Kidney (tissue), 14 donors: ENCODE results near the gene TMEM120B. TPM values are rescaled to one million over a fixed set of nuclear protein-coding genes. Genes with fewer than 3 reads are reported as not detected.

Experiments used
- DNase-seq, 5 donors: peaks; one replicate each; pipeline ENCODE4 v3.0.0-alpha.2; 2013 to 2020
- FAIRE-seq: peaks from 2 replicates; lab custom pipeline; 2012; peaks lifted over from hg19 to GRCh38; lab: Jason Lieb, UNC
- H3K27ac ChIP-seq, 2 donors: one replicate each; pipeline ENCODE4 v1.7.0; 2013; ENCODE audit warnings: low read depth in 2 of 2, low read length in 2 of 2, inconsistent platforms in 1 of 2
- H3K27me3 ChIP-seq: one replicate; pipeline ENCODE4 v1.7.1; 2013; ENCODE audit warnings: low read length, inconsistent platforms; ENCODE audit not compliant: control insufficient read depth, insufficient read depth
- H3K36me3 ChIP-seq, 3 donors: one replicate each; pipeline versions ENCODE4 v1.7.0 to v1.7.1; 2013; ENCODE audit warnings: low read length in 3 of 3, control low read depth in 1 of 3, inconsistent platforms in 1 of 3; ENCODE audit not compliant: insufficient read depth in 3 of 3, control insufficient read depth in 2 of 3
- H3K4me1 ChIP-seq, 3 donors: one replicate each; pipeline versions ENCODE4 v1.7.0 to v1.7.1; 2013; ENCODE audit warnings: low read length in 3 of 3, inconsistent platforms in 1 of 3, low read depth in 1 of 3; ENCODE audit not compliant: control insufficient read depth in 2 of 3, insufficient read depth in 2 of 3
- H3K4me3 ChIP-seq, 3 donors: one replicate each; pipeline versions ENCODE4 v1.7.0 to v1.8.1; 2013; ENCODE audit warnings: low read length in 3 of 3, control low read depth in 1 of 3, inconsistent platforms in 1 of 3
- H3K9ac ChIP-seq, 3 donors: one replicate each; pipeline versions ENCODE4 v1.7.0 to v1.7.1; 2013; ENCODE audit warnings: low read length in 3 of 3, control low read depth in 1 of 3, inconsistent platforms in 1 of 3
- H3K9me3 ChIP-seq, 3 donors: one replicate each; pipeline versions ENCODE4 v1.7.0 to v1.7.1; 2013; ENCODE audit warnings: low read length in 3 of 3, control low read depth in 1 of 3, inconsistent platforms in 1 of 3; ENCODE audit not compliant: control insufficient read depth in 2 of 3, insufficient read depth in 1 of 3
- intact Hi-C: fragments of 100-400 bp; cut with DNase I; formaldehyde crosslinking; loops from one replicate; pipeline ENCODE4 v1.11.1; 2022
- polyA plus RNA-seq: library from polyadenylated mRNA; stranded (reverse); fragments of 350-450 nt; fragmentation: Illumina TruSeq; extraction: RNeasy Lipid Tissue Mini Kit (QIAGEN cat#74804); gene quantifications from one replicate; pipeline ENCODE4 v1.2.3, GENCODE V29; 2014; ENCODE audit warnings: low read depth, low replicate concordance; ENCODE audit not compliant: insufficient read depth
- total RNA-seq: library from RNA; stranded (reverse); fragmentation: NEBNext Ultra II Directional; extraction: Animal tissue kit (Norgen Biotek cat#: 25700); gene quantifications from one replicate; pipeline ENCODE4 v1.2.1, GENCODE V29; 2021
- TF ChIP-seq, protein P1 (sequence below): IDR thresholded peaks from 3 replicates; pipeline ENCODE4 v1.5.1; 2012; ENCODE audit warnings: mild to moderate bottlenecking, moderate library complexity, borderline replicate concordance; ENCODE audit not compliant: insufficient read depth; ENCODE audit errors: extremely low read depth
- donor health status: control.
- donor health status: control.
- donor health status: control.
- donor health status: control.
- donor health status: control.
- donor health status: DM: yes; HTN: yes; CAD: no.
- donor health status: Normal renal cell carcinoma (clear cell type).

TMEM120B gene
- total and polyA plus RNA-seq, 2 donors from 2014 or later: 9.0 to 14.2 TPM

DNA sequence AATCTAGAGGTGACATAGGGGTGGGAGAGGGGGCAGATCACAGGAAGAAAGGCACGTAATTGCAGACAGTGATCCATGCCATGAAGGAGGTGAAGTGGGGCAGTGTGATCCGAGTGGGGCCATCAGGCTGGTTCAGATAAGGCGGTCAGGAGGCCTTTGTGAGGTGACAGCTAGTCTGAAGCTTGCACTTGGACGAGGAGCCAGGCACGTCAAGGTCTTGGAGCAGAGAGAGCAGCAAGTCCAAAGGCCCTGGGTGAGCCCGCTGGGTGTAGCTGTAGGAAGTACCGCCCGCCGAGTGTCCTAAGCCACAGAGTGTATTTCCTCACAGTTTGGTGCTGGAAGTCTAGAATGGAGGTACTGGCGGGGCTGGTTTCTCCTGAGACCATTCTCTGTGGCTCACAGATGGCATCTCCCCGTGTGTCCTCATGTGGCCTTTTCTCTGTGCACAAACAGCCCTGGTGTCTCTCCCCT lies 57.3 kb downstream of the TMEM120B start:
- Histone ChIP-seq H3K4me3 (no peak overlapping the region), H3K9ac (no peak overlapping the region), H3K4me1 (peaks cover 0 to 17% (median 7%) of the 10 kb centered on the region in 3 donors), H3K9me3 (no peaks in the 10 kb centered on the region), H3K36me3 (no peaks in the 10 kb centered on the region), H3K27me3 (no peaks in the 10 kb centered on the region), H3K27ac (no peak overlapping the region)
- DNase-seq (peak in 1 of 5 donors; percentile 55), FAIRE-seq (no peak)
- TF ChIP-seq, protein P1, sequence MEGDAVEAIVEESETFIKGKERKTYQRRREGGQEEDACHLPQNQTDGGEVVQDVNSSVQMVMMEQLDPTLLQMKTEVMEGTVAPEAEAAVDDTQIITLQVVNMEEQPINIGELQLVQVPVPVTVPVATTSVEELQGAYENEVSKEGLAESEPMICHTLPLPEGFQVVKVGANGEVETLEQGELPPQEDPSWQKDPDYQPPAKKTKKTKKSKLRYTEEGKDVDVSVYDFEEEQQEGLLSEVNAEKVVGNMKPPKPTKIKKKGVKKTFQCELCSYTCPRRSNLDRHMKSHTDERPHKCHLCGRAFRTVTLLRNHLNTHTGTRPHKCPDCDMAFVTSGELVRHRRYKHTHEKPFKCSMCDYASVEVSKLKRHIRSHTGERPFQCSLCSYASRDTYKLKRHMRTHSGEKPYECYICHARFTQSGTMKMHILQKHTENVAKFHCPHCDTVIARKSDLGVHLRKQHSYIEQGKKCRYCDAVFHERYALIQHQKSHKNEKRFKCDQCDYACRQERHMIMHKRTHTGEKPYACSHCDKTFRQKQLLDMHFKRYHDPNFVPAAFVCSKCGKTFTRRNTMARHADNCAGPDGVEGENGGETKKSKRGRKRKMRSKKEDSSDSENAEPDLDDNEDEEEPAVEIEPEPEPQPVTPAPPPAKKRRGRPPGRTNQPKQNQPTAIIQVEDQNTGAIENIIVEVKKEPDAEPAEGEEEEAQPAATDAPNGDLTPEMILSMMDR: no peak
- intact Hi-C loops: no loop called here

DNA sequence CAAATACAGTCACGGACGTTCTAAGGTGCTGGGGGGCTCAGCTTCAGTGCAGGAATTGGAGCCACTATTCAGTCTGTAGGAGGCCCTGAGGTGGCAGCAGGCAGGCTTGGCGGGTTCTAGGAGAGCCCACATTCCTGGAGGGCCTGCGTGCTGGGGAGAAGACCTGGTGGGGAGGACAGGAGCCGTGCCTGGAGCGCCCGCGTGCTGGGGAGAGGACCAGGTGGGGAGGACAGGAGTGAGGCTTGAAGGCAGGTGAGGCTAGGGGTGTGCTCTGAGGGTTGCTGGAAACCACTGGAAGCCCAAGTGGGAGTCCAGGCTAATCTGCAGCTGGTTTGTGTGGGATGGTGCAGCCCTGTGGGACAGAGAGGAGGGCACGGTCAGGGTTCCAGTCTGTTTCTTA lies 57.8 kb downstream of the TMEM120B start:
- Histone ChIP-seq H3K9ac (no peak overlapping the region), H3K4me1 (peaks cover 0 to 19% (median 7%) of the 10 kb centered on the region in 3 donors), H3K27ac (no peak overlapping the region), H3K36me3 (no peaks in the 10 kb centered on the region), H3K9me3 (no peaks in the 10 kb centered on the region), H3K4me3 (no peak overlapping the region), H3K27me3 (no peaks in the 10 kb centered on the region)
- intact Hi-C loops: no loop called here
- DNase-seq (peak in 1 of 5 donors; percentile 61), FAIRE-seq (no peak)
- TF ChIP-seq, protein P1: no peak

DNA sequence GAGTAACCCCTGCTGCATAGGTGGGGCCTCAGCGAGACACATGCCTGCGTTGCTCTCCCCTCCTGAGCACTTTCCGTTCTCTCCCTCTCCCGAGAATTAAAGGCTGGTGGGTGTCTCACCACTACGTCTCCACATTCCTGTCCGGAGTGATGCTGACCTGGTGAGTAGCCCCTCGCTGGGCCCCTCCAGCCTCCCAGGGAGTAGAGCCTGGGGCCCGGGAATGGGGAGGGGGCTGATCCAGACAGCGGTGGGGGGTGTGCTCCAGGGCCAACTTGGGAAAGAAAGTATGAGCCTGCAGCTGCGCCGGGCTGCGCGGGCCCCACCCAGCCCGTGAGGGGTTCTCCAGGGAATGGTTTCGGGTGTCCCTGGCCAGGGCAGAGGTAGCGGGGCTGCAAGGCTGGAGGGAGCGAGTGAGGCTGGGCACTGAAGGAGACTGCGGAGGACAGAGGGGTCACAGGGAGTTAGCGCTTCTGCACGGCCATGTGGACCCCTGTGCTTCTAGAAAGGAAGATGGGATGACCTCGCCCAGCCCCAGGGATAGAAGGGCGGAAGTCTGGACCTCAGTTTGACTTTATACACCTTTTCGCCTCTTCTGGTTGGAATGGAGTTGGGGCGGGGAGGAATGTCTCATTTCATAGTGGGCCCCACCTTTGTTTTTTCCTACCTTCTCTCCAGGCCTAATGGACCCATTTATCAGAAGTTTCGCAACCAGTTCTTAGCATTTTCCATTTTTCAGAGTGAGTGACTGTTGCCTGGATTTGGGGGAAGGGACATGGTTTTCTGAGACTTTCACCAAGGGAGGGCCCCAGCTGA lies 58.5 kb downstream of the TMEM120B start:
- Histone ChIP-seq H3K36me3 (no peaks in the 10 kb centered on the region), H3K9ac (no peak overlapping the region), H3K9me3 (no peaks in the 10 kb centered on the region), H3K27ac (no peak overlapping the region), H3K4me1 (peaks cover 0 to 20% (median 11%) of the 10 kb centered on the region in 3 donors), H3K27me3 (no peaks in the 10 kb centered on the region), H3K4me3 (no peak overlapping the region)
- intact Hi-C loops: no loop called here
- peak in 2 of 5 donors; percentile 59 to 61 for DNase-seq
- TF ChIP-seq, protein P1: no peak
- FAIRE-seq: no peak
